Inflammatory macrophage treated with lipopolysaccharide for 1 hour (primary cell): ENCODE measurements around the gene IL21R.
A peak's percentile ranks its signal among the peaks of the same experiment; 100 is the strongest.

ENCODE experiments used
- DNase-seq, 2 donors: peaks; one replicate each; pipeline ENCODE4 v3.0.0-alpha.2; 2020 to 2022

The IL21R gene

DNA sequence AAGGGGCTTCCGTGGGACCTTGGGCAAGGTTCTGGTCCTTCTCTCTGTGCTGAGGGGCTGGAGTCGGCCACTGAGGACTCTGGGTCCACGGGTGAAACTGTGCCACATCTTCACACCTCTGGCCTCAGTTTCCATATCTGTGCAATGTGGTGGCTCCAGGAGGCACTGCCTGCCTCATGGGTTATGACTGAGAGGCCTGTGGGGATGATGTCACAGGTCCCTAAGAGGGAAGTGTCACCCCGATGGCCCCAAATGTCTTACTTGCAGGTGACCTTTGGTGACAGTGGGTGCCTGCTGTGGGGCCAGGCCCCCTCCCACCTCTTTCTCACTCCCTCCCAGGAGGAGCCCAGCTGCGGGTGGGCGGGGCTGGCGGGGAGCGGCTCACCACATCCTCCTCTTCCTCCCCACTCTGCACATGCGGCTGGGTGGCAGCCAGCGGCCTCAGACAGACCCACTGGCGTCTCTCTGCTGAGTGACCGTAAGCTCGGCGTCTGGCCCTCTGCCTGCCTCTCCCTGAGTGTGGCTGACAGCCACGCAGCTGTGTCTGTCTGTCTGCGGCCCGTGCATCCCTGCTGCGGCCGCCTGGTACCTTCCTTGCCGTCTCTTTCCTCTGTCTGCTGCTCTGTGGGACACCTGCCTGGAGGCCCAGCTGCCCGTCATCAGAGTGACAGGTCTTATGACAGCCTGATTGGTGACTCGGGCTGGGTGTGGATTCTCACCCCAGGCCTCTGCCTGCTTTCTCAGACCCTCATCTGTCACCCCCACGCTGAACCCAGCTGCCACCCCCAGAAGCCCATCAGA is at the start of gene IL21R:
TSS of gene IL21R (plus strand) at position 407 of the 801 bp plus-strand sequence. CDS start 27,898 bp downstream, outside the sequence.
- DNase-seq: peak; percentile 55 to 87

DNA sequence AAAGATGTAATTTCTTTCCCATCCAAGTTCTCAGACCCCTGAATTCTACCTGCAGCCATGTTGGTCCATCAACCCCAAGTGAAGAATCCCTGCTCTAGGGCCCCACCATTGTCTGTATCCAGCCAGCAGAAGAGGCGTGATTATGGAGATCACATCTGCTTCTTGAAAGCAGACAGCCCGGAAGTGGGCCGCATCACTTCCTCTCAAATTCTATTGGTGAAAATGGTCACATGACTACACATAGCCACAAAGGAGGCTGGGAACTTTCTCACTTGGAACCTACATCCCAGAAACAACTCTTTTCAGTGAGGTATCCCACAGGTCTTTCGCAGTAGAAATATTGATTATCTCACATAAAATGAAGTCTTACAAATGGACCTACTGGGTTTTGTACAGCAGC is 48.1 kb upstream of the IL21R start:
- DNase-seq: no peak

- DNase-seq: peak; percentile 47 to 65
Observed at GRCh38 chr16:27355610-27356009, 46.4 kb upstream of the IL21R start.

DNA sequence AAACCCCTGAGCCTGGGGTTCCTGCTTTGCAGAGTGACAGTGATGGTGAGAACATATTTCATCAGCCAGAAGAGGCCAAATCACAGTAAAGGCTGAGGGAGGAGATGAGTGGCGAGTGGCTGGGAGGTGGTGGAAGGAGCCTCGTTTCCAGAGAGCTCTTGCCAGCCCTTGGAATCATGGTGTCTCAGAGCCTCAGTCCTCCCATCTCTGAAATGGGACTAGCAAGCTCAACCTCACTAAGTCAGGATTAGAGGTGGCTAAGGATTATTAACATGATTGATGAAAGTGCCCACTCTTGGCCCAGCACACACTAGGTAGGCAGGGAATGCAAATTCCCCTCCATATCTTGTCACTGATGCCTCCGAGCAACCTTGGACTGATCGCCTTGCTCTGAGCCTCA is 45.2 kb upstream of the IL21R start:
- no peak for DNase-seq

- DNase-seq: no peak
Observed at GRCh38 chr16:27359051-27359450, 42.9 kb upstream of the IL21R start.

GRCh38 chr16:27359615-27360014 is 42.4 kb upstream of the IL21R start:
- no peak for DNase-seq

DNA sequence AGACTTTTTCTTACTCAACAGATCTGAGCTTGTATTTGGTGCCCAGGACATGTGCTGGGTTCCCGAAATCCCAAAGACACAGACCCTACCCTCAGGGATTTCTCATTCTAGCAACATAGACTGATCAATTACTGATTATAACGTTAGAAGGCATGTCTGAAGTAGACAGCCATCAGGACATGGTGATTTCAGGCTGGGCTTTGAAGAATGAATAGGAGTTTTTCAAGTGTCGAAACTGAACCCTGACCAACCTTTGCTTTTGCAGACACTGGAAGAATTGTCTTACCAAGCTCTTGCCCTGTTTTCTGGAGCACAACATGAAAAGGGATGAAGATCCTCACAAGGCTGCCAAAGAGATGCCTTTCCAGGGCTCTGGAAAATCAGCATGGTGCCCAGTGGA is 40.0 kb upstream of the IL21R start:
- no peak for DNase-seq

- DNase-seq: no peak
Observed at GRCh38 chr16:27362570-27363245, 39.3 kb upstream of the IL21R start.

GRCh38 chr16:27363246-27363632 is 38.7 kb upstream of the IL21R start:
- DNase-seq: no peak

DNA sequence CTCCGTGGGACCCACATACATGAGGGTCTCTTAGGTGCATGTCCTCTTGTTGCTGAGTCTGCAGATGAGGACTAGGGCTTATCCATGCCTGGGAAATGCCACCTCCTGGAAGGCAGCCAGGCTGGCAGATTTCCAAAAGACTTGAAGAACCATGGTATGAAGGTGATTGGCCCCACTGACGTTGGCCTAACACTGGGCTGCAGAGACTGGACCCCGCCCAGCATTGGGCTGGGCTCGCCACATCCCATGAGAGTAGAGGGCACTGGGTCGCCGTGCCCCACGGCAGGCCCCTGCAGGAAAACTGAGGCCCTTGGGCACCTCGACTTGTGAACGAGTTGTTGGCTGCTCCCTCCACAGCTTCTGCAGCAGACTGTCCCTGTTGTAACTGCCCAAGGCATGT is 38.2 kb upstream of the IL21R start:
- no peak for DNase-seq

DNA sequence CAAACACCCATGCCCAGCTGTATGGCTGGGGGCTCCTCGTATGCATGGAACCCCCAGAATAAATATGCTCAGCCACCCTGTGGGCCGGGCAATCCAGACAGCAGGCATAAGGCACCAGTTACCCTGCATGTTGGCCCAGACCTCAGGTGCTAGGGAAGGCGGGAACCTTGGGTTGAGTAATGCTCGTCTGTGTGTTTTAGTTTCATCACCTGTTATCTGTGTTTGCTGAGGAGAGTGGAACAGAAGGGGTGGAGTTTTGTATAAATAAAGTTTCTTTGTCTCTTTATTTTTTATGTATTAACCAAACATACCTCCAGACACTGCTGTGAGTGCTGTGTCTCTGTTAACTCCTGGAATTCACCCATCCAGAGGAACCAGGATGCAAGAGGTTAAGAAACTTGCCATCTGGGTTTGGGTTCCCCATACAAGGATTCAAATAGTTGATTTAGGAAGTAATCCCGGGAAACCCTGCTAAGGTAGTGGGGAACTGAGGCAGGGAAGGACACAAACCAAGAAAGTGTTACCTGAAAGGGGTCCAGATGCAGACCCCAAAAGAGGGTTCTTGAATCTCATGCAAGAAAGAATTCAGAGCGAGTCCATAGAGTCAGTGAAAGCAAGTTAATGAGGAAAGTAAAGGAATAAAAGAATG is 37.4 kb upstream of the IL21R start:
- DNase-seq: no peak

- no peak for DNase-seq
Observed at GRCh38 chr16:27365142-27366089, 36.6 kb upstream of the IL21R start.

DNA sequence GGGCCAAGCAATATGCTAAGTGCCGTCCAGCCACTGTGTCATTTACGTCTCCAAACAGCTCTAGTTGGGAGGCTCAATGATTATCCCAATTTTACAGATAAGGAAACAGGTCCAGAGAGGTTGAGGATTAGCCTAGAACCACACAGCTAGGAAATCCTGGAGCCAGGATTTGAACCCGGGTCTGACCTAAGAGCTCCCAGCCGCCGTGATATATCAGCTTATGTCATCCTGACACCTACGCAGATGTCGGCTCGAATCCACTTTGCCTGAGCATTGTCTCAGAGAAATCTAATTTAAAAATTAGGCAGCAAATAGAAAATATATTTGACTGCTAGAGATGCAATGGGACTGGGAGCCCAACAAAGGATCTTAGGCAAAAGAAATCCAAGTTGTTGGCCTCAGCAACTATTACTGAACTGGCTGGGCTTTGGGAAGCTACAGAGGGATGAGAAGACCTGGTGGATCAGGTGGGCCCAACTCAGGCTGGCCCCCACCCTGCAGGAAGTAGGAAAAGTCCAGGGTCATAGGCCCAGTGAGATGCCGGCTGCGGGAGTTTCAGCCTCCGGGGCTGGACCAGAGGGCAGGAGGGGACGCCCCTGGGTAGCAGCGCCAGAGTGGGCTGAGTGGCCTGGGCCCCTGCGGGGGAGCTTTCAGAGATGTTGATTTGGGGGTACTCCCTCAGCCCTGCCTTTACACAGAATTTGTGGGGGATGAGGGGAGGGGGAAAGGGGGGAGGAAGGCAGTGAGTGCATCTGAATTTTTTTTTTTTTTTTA is 35.1 kb upstream of the IL21R start:
- DNase-seq: no peak

- peak; percentile 80 to 86 for DNase-seq
Observed at GRCh38 chr16:27367461-27368357, 34.3 kb upstream of the IL21R start.

DNA sequence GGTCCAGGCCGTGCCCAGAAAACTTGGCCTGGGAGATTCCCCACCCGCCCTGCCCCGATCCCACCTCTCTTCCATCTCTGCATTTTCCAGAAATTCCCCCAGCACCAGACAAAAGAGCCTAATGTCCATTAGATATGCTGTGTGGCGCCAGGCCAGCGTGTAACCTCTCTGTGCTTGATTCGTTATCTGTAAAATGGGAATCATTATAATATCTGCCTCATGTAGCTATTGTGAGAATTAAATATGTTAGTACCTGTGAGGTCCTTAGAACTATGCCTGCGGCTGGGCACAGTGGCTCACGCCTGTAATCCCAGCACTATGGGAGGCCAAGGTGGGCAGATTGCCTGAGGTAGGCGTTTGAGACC is 33.6 kb upstream of the IL21R start:
- DNase-seq: no peak

- no peak for DNase-seq
Observed at GRCh38 chr16:27369806-27370205, 32.2 kb upstream of the IL21R start.

GRCh38 chr16:27370318-27370717 is 31.7 kb upstream of the IL21R start:
- no peak for DNase-seq

DNA sequence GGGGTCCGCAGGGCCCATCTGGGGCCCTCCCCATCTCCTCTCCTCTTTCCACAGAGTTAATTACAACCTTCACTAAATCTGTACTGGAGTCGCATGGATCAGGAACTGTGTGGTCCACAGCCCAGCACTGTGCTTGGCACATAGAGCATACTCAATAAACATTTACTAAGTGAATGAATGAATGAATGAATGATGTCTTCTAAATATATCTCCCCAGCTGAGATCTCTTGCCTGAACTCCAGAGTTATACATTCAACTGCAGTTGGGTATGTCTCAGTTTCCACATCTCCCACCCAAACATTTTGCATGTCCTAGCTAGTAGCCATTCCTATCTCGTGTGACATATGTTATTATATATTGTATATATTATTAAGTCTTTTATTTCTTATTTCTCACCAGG is 28.7 kb upstream of the IL21R start:
- DNase-seq: no peak

GRCh38 chr16:27374221-27374803 is 27.7 kb upstream of the IL21R start:
- DNase-seq: peak in 1 of 2 donors; percentile 57

DNA sequence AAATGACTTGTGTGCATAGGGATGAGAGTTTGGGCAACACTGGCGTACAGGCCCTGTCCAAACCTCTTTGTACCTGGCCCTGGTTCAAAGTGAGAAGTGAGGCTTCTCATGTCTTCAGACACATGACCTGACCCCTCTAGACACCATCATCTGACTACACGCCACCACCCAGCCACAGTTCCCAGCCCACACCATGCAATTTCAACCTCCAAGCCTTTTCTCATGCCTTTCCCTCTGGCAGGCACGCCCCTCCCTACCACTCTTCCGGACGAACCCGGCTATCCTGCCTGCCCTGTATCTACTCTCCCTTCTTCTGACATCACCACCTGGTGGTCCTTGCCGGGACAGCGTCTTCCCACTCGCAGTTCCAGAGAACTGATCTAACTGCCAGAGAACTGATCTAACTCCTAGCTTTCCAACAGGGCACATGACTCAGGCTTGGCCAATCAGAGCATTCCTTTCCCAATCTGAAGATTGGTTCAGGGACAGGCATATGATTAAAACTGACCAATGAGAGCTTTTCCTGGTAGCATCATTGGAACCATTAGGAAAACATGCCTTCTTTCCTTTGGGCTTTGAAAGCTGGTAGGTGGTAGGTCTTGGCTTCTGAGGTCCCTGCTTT is 27.1 kb upstream of the IL21R start:
- DNase-seq: peak; percentile 74 to 88
